Choroid plexus epithelial cell (primary cell): ENCODE measurements around the gene HTR4.

Experiments
- DNase-seq: peaks from one replicate; pipeline ENCODE4 v3.0.0-alpha.2; 2010; ENCODE audit warnings: low read depth
- H3K4me3 ChIP-seq: 2 replicates; pipeline ENCODE4 v1.5.1; 2011; ENCODE audit warnings: low read depth, mild to moderate bottlenecking, control low read depth, low read length, moderate library complexity
- TF ChIP-seq, protein P1 (sequence below): conservative IDR thresholded peaks from 2 replicates; pipeline ENCODE4 v1.5.1; 2011; ENCODE audit warnings: low read depth, mild to moderate bottlenecking, control low read depth, inconsistent platforms, low read length, moderate library complexity

The HTR4 gene

DNA sequence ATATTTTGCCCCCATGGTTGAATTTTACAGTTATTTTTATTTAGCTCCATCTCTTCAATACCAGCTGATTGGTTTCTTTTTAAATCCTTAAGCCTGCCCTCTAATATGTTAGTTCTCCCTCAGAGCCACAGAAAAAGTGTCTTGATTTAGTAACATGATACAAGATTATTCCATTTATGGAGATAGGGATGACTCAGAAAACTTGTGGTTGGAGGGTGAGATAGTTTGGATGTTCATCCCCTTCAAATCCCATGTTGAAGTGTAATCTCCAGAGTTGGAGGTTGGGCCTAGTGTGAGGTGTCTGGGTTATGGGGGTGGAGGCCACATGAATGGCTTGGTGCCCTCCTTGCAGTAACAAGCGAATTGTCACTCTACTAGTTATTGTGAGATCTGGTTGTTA lies 154.9 kb downstream of the HTR4 start:
- peak; percentile 2 for DNase-seq
- H3K4me3 ChIP-seq, result no peak overlapping the region
- TF ChIP-seq, protein P1, sequence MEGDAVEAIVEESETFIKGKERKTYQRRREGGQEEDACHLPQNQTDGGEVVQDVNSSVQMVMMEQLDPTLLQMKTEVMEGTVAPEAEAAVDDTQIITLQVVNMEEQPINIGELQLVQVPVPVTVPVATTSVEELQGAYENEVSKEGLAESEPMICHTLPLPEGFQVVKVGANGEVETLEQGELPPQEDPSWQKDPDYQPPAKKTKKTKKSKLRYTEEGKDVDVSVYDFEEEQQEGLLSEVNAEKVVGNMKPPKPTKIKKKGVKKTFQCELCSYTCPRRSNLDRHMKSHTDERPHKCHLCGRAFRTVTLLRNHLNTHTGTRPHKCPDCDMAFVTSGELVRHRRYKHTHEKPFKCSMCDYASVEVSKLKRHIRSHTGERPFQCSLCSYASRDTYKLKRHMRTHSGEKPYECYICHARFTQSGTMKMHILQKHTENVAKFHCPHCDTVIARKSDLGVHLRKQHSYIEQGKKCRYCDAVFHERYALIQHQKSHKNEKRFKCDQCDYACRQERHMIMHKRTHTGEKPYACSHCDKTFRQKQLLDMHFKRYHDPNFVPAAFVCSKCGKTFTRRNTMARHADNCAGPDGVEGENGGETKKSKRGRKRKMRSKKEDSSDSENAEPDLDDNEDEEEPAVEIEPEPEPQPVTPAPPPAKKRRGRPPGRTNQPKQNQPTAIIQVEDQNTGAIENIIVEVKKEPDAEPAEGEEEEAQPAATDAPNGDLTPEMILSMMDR, result no peak

DNA sequence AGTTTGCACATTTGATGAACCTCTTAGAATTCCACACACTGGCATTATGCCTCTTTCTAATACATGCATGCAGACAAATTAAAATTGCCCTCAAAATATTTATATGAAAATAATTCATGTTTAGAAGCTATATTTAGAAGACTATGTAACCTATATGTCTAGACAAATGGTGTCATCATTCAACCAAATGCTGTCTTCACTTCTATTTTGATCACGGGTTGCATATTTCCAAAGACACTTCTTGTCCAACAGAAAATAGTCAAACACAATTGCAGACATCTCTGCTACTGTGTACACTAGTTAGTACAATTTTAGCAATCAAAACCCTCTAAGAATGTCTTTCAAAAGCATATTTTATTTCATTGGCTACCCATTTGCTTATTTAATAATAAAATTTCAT lies 156.6 kb downstream of the HTR4 start:
- H3K4me3 ChIP-seq, result no peak overlapping the region
- DNase-seq, result no peak
- TF ChIP-seq, protein P1, result no peak

DNA sequence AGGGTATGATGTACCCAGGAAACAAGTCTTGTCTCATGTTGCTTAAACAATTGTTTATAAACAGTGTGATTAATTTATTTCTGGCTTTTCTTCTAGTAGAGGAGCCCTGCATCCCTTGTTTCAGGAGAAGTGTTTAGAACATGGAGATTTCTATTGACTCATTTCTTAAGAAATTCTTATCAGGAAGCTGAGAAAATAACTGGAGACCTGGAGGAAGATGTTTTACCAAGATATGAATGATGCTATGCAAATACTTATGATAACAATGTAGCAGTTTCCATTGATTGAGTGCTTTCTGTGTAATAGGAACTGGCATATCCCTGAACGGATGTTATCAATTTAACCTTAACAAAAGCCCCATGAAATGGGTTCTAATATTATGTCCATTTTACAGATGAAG lies 162.0 kb downstream of the HTR4 start:
- TF ChIP-seq, protein P1, result no peak
- H3K4me3 ChIP-seq, result no peak overlapping the region
- no peak for DNase-seq

DNA sequence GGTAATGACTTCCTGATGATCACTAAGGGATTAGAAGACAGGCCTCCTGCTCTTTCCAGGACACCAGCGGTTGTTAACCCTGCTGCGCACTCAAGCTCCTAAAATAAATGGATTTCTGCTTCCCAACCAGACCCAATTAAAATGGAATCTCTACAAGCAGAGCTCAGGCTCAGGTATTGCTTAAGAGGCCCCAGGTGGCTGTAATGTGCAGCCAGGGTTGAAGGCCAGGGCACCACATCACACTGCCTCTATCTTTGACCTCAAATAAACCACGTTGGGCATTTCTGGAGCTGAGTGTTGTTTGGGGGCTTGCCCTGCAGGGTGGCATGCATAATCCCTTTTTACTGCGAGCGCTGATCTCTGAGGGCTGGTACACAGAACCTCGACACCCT lies 162.5 kb downstream of the HTR4 start:
- TF ChIP-seq, protein P1, result no peak
- no peak for DNase-seq
- no peak overlapping the region for H3K4me3 ChIP-seq

DNA sequence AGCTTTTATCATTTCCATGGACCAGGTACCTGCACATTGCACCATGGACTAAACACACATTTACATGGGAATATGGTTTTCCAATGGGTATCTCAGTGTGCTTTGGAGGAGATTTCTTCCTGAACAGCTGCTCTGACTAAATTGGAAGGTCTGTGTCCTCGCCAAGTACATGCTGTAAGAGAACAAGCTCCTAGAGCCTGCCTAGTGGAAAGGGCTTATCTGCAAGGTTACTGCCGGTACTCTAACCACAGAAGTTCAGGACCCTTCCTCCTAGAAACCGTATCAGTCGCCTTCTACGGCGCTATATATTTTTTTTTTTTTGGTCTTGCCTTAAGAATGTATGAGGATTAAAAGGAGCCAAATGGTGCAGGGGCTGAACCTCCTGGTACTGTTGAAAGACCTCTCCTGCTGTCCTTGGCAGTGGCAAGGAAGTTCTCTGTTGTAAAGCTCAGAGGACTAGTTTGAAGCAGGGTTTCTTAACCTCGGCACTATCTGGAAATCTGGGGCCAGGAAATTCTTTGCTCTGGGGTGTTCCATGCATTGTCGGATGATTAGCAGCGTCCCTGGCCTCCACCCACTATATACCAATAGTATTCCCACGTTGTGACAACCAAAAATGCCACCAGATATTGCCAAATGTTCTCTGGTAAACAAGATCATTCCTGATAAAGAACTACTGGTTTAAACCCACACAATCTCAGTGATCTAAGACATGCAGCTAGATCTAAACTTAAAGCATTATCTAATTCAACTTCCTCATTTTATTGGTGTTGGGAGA lies 163.1 kb downstream of the HTR4 start:
- TF ChIP-seq, protein P1, result no peak
- no peak for DNase-seq
- no peak overlapping the region for H3K4me3 ChIP-seq

DNA sequence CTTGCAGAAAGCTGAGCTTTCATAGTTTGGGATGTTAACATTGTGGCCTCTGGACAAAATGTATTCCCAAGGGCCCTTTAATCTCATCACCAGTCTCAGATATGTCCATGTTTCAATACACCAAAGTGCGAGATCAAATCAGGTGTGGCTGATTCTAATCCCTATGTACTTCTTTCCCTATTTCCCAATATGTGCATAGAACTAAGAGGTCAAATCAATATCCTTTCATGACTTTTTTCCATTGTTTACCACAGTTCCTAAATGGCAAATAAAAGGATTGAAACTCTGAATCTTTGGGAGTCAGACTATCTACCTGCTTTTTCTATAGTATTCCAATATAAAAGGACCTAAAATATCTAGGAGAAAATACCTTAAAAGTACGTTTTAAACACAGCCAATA lies 165.6 kb downstream of the HTR4 start:
- TF ChIP-seq, protein P1, result no peak
- DNase-seq, result no peak
- H3K4me3 ChIP-seq, result no peak overlapping the region

DNA sequence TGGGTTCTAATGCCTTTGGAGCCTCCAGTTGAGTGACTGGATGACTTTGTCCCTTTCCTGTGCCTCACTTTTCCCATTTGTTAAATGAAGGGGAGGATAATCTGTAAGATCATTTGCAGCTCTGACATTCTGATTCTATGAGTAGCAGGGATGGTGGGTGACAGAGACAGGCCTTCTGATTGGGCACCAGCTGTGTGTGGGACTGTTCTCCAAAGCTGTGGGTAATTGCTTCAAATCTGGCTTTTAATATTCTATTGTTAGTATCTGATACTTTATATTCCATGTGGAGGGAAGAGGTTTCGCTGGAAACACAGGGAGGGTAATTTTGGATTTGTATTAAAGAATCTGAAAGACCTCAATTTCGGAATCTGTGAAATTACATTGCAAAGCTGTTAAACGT lies 167.9 kb downstream of the HTR4 start:
- H3K4me3 ChIP-seq, result no peak overlapping the region
- TF ChIP-seq, protein P1, result no peak
- DNase-seq, result no peak
